H1 (cell line): ENCODE measurements around the gene C1GALT1. TPM values are rescaled to one million over a fixed set of nuclear protein-coding genes. Genes with fewer than 3 reads are reported as not detected.

Experiments used
- KDM4A ChIP-seq: IDR thresholded peaks from one replicate; pipeline ENCODE4 v1.7.1; 2012; ENCODE audit warnings: low read depth, mild to moderate bottlenecking, moderate library complexity, low read length, inconsistent platforms; ENCODE audit not compliant: severe bottlenecking
- NRF1 ChIP-seq: IDR thresholded peaks from 2 replicates; pipeline ENCODE4 v1.6.1; 2011; ENCODE audit warnings: mild to moderate bottlenecking, low read depth, low read length, improper control_type of control experiment
- PHF8 ChIP-seq: fragments of 200-600 bp; sonication (generic); conservative IDR thresholded peaks from 2 replicates; pipeline ENCODE4 v1.7.1; 2012; ENCODE audit warnings: low read depth, mild to moderate bottlenecking, inconsistent platforms, low read length, moderate library complexity
- RNF2 ChIP-seq: fragments of 200-900, 300-1000 bp; sonication (generic); IDR thresholded peaks from 2 replicates; pipeline ENCODE4 v1.7.1; 2016; ENCODE audit warnings: borderline replicate concordance, low read depth, mild to moderate bottlenecking, antibody characterized with exemption, low read length; ENCODE audit not compliant: poor library complexity, severe bottlenecking; ENCODE audit errors: missing control alignments
- TAF7 ChIP-seq: optimal IDR thresholded peaks from 2 replicates; pipeline ENCODE3; 2011; ENCODE audit warnings: low read depth, mild to moderate bottlenecking, inconsistent platforms, low read length, moderate library complexity, borderline replicate concordance
- YY1 ChIP-seq: IDR thresholded peaks from 2 replicates; pipeline ENCODE4 v1.6.1; 2011; ENCODE audit warnings: low read depth, mild to moderate bottlenecking, low read length
- polyA plus RNA-seq, 7 experiments: library from polyadenylated mRNA; depleted of rRNA in 3 of 7; stranded (reverse) in 5 of 7; unstranded in 2 of 7; fragments of >200 nt in 5 of 7; fragments of 200-250 nt in 2 of 7; gene quantifications; 1 replicate in 5 of 7; 2 replicates in 1 of 7; 4 replicates in 1 of 7; pipeline versions ENCODE4 v1.2.1 to v1.2.3, GENCODE V29; 2011 to 2013; ENCODE audit warnings: missing spikeins in 2 of 7, mixed read lengths in 2 of 7
- total RNA-seq: library from RNA; stranded (reverse); fragmentation: NEBNext Ultra II Directional; extraction: Animal tissue kit (Norgen Biotek cat#: 25700); gene quantifications from 2 replicates; pipeline ENCODE4 v1.2.1, GENCODE V29; 2021
- TF ChIP-seq, protein P1 (sequence below), 3 experiments: IDR thresholded peaks; 1 replicate in 2 of 3; 2 replicates in 1 of 3; pipeline versions ENCODE4 v1.5.1 to v1.6.1; 2011; ENCODE audit warnings: low read length in 3 of 3, mild to moderate bottlenecking in 3 of 3, inconsistent platforms in 2 of 3, low read depth in 1 of 3, moderate library complexity in 1 of 3; ENCODE audit not compliant: insufficient read depth in 1 of 3; ENCODE audit errors: control extremely low read depth in 1 of 3

C1GALT1 gene
- total and polyA plus RNA-seq, 2 of the 8 experiments (the other 6 are each of a cell fraction or from before 2014, with no cell fraction given), result 18.7 to 94.2 TPM

- TF ChIP-seq, protein P1, sequence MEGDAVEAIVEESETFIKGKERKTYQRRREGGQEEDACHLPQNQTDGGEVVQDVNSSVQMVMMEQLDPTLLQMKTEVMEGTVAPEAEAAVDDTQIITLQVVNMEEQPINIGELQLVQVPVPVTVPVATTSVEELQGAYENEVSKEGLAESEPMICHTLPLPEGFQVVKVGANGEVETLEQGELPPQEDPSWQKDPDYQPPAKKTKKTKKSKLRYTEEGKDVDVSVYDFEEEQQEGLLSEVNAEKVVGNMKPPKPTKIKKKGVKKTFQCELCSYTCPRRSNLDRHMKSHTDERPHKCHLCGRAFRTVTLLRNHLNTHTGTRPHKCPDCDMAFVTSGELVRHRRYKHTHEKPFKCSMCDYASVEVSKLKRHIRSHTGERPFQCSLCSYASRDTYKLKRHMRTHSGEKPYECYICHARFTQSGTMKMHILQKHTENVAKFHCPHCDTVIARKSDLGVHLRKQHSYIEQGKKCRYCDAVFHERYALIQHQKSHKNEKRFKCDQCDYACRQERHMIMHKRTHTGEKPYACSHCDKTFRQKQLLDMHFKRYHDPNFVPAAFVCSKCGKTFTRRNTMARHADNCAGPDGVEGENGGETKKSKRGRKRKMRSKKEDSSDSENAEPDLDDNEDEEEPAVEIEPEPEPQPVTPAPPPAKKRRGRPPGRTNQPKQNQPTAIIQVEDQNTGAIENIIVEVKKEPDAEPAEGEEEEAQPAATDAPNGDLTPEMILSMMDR (IDR thresholded peaks at IDR 0.05; ENCODE audit: control extremely low read depth in 1 of 3, insufficient read depth in 1 of 3, low read depth in 1 of 3, low read length in 3 of 3), result no peak
- TF ChIP-seq NRF1, result no peak
- TF ChIP-seq RNF2, result no peak
- TF ChIP-seq KDM4A, result no peak
- TF ChIP-seq TAF7, result no peak
- TF ChIP-seq YY1, result no peak
- TF ChIP-seq PHF8, result no peak
Observed at GRCh38 chr7:7148798-7149481, 33.4 kb upstream of the C1GALT1 start (continued).
